Neural progenitor cell (in vitro differentiated cells): ENCODE data around the gene MYO16. TPM values are rescaled to one million over a fixed set of nuclear protein-coding genes. Genes with fewer than 3 reads are reported as not detected.

Experiments
- DNase-seq: peaks from one replicate; pipeline ENCODE4 v3.0.0-alpha.2; 2016; ENCODE audit warnings: low spot score
- H2AFZ ChIP-seq: fragments of 200-600 bp; sonication (generic); replicated peaks from 2 replicates; pipeline ENCODE4 v1.6.1; 2016; ENCODE audit warnings: antibody characterized with exemption
- H3F3A ChIP-seq: fragments of 200-600 bp; sonication (generic); 2 replicates; pipeline ENCODE4 v1.6.1; 2016; ENCODE audit warnings: antibody characterized with exemption, low read depth
- H3K27ac ChIP-seq: fragments of 200-600 bp; sonication (generic); 2 replicates; pipeline ENCODE4 v1.5.1; 2016; ENCODE audit warnings: mild to moderate bottlenecking
- H3K27me3 ChIP-seq: fragments of 200-600 bp; sonication (generic); 2 replicates; pipeline ENCODE4 v1.6.1; 2016; ENCODE audit warnings: mild to moderate bottlenecking, moderate library complexity
- H3K36me3 ChIP-seq: fragments of 200-600 bp; sonication (generic); 2 replicates; pipeline ENCODE4 v1.5.1; 2016
- H3K4me1 ChIP-seq: fragments of 200-600 bp; sonication (generic); 2 replicates; pipeline ENCODE4 v1.6.1; 2016; ENCODE audit warnings: mixed run types
- H3K4me2 ChIP-seq: fragments of 200-600 bp; sonication (generic); 2 replicates; pipeline ENCODE4 v1.6.1; 2016
- H3K4me3 ChIP-seq: fragments of 200-600 bp; sonication (generic); 2 replicates; pipeline ENCODE4 v1.5.1; 2016
- H3K79me2 ChIP-seq: fragments of 200-600 bp; sonication (generic); 2 replicates; pipeline ENCODE4 v1.6.1; 2016; ENCODE audit warnings: low read depth
- H3K9ac ChIP-seq: fragments of 200-600 bp; sonication (generic); 2 replicates; pipeline ENCODE4 v1.6.1; 2016
- H3K9me3 ChIP-seq: fragments of 200-600 bp; sonication (generic); 2 replicates; pipeline ENCODE4 v1.5.1; 2016; ENCODE audit warnings: low read depth
- H4K20me1 ChIP-seq: fragments of 200-600 bp; sonication (generic); 2 replicates; pipeline ENCODE4 v1.6.1; 2016; ENCODE audit warnings: low read depth
- H3K27ac Mint-ChIP-seq: 3 replicates; pipeline ENCODE4 v1.8.0; 2021; ENCODE audit warnings: mixed read lengths
- H3K27me3 Mint-ChIP-seq: 2 replicates; pipeline ENCODE4 v1.8.0; 2022; ENCODE audit warnings: low read depth, mild to moderate bottlenecking, inconsistent platforms, moderate library complexity, mixed read lengths; ENCODE audit not compliant: insufficient read depth
- H3K36me3 Mint-ChIP-seq: 3 replicates; pipeline ENCODE4 v1.8.0; 2021; ENCODE audit warnings: mixed read lengths
- H3K4me1 Mint-ChIP-seq: 3 replicates; pipeline ENCODE4 v1.8.0; 2021; ENCODE audit warnings: mixed read lengths
- H3K4me3 Mint-ChIP-seq: 3 replicates; pipeline ENCODE4 v1.8.0; 2021; ENCODE audit warnings: mild to moderate bottlenecking, moderate library complexity, mixed read lengths
- H3K9me3 Mint-ChIP-seq: 3 replicates; pipeline ENCODE4 v1.8.0; 2020; ENCODE audit warnings: mixed read lengths
- CTCF ChIP-seq: fragments of 200-600 bp; sonication (generic); IDR thresholded peaks from 2 replicates; pipeline ENCODE4 v1.5.1; 2017; ENCODE audit warnings: antibody characterized with exemption, mild to moderate bottlenecking
- EZH2 ChIP-seq: fragments of 200-600 bp; sonication (generic); IDR thresholded peaks from 2 replicates; pipeline ENCODE4 v1.6.1; 2017; ENCODE audit warnings: antibody characterized with exemption, mild to moderate bottlenecking, moderate library complexity
- EZH2phosphoT487 ChIP-seq: fragments of 200-600 bp; sonication (generic); IDR thresholded peaks from 2 replicates; pipeline ENCODE4 v1.6.1; 2017; ENCODE audit warnings: antibody characterized with exemption
- total RNA-seq: library from RNA; depleted of rRNA; stranded (reverse); fragments of >200 nt; gene quantifications from 2 replicates; pipeline ENCODE4 v1.2.3, GENCODE V29; 2015; ENCODE audit warnings: low replicate concordance

Gene MYO16
- total RNA-seq, 1 donor from 2014 or later: 0.41 TPM

- no peak overlapping the region for H3K27ac Mint-ChIP-seq
- Histone ChIP-seq H4K20me1 (no peaks in the 10 kb centered on the region), H3K36me3 (no peaks in the 10 kb centered on the region), H3K4me3 (no peak overlapping the region), H3K27me3 (no peaks in the 10 kb centered on the region), H2AFZ (no peak overlapping the region), H3K9me3 (no peaks in the 10 kb centered on the region), H3K79me2 (no peaks in the 10 kb centered on the region), H3K27ac (no peak overlapping the region), H3K4me2 (no peak overlapping the region), H3K9ac (no peak overlapping the region), H3F3A (no peaks in the 10 kb centered on the region), H3K4me1 (no peaks in the 10 kb centered on the region)
- no peak overlapping the region for H3K4me3 Mint-ChIP-seq
- no peak for DNase-seq
- peaks cover 2% of the 10 kb centered on the region for H3K27me3 Mint-ChIP-seq
- H3K9me3 Mint-ChIP-seq: no peaks in the 10 kb centered on the region
- TF ChIP-seq EZH2phosphoT487 (no peak), CTCF (no peak), EZH2 (no peak)
- no peaks in the 10 kb centered on the region for H3K36me3 Mint-ChIP-seq
- H3K4me1 Mint-ChIP-seq: no peaks in the 10 kb centered on the region
These were observed 297.5 kb downstream of the MYO16 start for GRCh38 chr13:108926862-108927261.

DNA sequence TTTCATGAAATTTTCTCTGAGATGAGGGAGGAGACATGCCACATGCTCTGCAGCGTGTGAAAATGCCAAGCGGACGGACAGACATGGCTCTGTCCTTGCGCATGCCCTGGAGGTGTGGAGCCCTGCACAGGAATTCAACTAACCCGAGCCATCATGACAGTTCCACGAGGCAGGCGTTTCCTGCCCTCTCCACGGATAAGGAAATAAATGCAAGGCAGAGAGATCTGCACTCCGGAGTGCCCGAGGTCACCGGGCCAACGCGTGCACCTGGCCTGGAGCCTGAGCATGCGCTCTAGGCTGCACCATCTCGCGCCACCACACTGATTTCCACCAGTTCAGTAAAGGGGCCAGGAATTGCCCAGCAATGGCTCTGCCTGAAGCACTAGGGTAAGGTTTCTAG is 298.2 kb downstream of the MYO16 start:
- Histone ChIP-seq H3K27ac (no peak overlapping the region), H3K9ac (no peak overlapping the region), H3K79me2 (no peaks in the 10 kb centered on the region), H3K4me3 (no peak overlapping the region), H3K9me3 (no peaks in the 10 kb centered on the region), H3K27me3 (no peaks in the 10 kb centered on the region), H3K4me2 (no peak overlapping the region), H4K20me1 (no peaks in the 10 kb centered on the region), H3K36me3 (no peaks in the 10 kb centered on the region), H3K4me1 (no peaks in the 10 kb centered on the region), H2AFZ (no peak overlapping the region), H3F3A (no peaks in the 10 kb centered on the region)
- Mint-ChIP-seq H3K27ac (no peak overlapping the region), H3K9me3 (no peaks in the 10 kb centered on the region), H3K36me3 (no peaks in the 10 kb centered on the region), H3K4me3 (no peak overlapping the region), H3K4me1 (peaks cover 3% of the 10 kb centered on the region), H3K27me3 (peaks cover 2% of the 10 kb centered on the region)
- DNase-seq: no peak
- no peak for TF ChIP-seq EZH2phosphoT487

DNA sequence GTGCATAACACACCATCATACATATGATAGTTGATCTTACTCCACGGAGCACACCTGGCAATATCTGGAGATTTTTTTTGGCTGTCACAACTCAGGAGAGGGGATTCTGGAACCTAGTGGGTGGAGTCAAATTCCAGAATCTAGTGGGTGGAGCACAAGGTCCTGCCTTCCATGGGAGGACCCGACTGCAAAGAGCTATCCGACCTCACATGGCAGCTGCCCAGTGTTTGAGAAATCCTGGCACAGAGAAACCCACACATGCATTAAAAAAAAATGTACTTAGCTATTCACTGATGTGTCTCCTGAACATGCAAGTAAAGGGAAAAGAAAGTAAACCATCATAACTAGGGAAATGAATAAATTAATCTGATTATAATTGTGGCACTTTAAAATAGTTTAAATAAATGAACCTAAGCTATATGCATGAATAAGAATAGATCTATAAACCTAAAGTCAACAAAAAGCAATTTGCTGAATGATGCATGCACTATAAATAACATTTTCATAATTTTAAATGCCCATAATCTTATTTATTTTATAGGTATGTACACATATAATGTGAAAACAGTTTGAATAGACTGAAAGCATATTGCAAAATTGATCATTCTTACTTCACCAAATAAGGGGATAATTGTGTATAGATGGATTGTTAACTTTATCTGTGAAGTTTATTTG is 300.3 kb downstream of the MYO16 start:
- Histone ChIP-seq H3K4me1 (no peaks in the 10 kb centered on the region), H2AFZ (no peak overlapping the region), H4K20me1 (no peaks in the 10 kb centered on the region), H3K36me3 (no peaks in the 10 kb centered on the region), H3K79me2 (no peaks in the 10 kb centered on the region), H3F3A (no peaks in the 10 kb centered on the region), H3K27me3 (no peaks in the 10 kb centered on the region), H3K27ac (no peak overlapping the region), H3K4me2 (no peak overlapping the region), H3K9me3 (no peaks in the 10 kb centered on the region), H3K4me3 (no peak overlapping the region), H3K9ac (no peak overlapping the region)
- no peak overlapping the region for H3K27ac Mint-ChIP-seq
- H3K36me3 Mint-ChIP-seq: no peaks in the 10 kb centered on the region
- H3K9me3 Mint-ChIP-seq: no peaks in the 10 kb centered on the region
- DNase-seq: no peak
- peaks cover 4% of the 10 kb centered on the region for H3K27me3 Mint-ChIP-seq
- TF ChIP-seq CTCF (no peak), EZH2phosphoT487 (no peak), EZH2 (no peak)
- peaks cover 8% of the 10 kb centered on the region for H3K4me1 Mint-ChIP-seq
- H3K4me3 Mint-ChIP-seq: no peak overlapping the region

DNA sequence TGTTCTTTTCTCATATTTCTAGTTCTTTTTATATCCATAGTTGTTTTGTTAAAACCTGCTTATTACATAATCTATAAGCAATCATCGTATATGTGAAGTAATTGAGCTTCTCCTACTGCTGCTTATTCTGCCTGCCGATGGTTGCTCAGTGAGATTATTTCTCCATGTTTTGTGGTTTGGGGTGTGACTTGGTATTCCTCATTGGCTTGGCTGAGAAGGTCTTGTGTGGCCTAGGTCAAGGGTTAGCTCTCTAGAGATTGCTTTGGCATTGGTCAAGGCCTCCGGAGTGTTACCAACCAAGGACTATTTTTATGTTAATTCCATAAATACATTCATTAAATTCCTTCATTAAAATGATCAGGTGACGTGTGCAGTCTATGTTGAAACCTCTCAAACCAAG is 302.8 kb downstream of the MYO16 start:
- no peak for DNase-seq
- Histone ChIP-seq H2AFZ (no peak overlapping the region), H3K36me3 (no peaks in the 10 kb centered on the region), H3K4me2 (no peak overlapping the region), H3K27ac (no peak overlapping the region), H3K4me1 (no peaks in the 10 kb centered on the region), H4K20me1 (no peaks in the 10 kb centered on the region), H3K27me3 (no peaks in the 10 kb centered on the region), H3F3A (no peaks in the 10 kb centered on the region), H3K9ac (no peak overlapping the region), H3K9me3 (no peaks in the 10 kb centered on the region), H3K79me2 (no peaks in the 10 kb centered on the region), H3K4me3 (no peak overlapping the region)
- Mint-ChIP-seq H3K9me3 (no peaks in the 10 kb centered on the region), H3K27ac (no peak overlapping the region), H3K27me3 (peaks cover 2% of the 10 kb centered on the region), H3K36me3 (no peaks in the 10 kb centered on the region), H3K4me1 (peaks cover 8% of the 10 kb centered on the region), H3K4me3 (no peak overlapping the region)
- TF ChIP-seq EZH2phosphoT487: no peak
- no peak for TF ChIP-seq EZH2
- no peak for TF ChIP-seq CTCF
